PC-3 (cell line): ENCODE data around the gene RANBP3. TPM values are rescaled to one million over a fixed set of nuclear protein-coding genes. Genes with fewer than 3 reads are reported as not detected.

Experiments
- ATAC-seq: fragments of 200-7000 bp; cut with Tn5 transposase; 2 replicates; pipeline ENCODE4 v1.9.1; 2020; ENCODE audit warnings: mild to moderate bottlenecking, moderate library complexity
- BruUV-seq: library from RNA; stranded (reverse); fragments of 400-500 nt; replicated peaks from 2 replicates; lab custom pipeline; 2021; lab: Mats Ljungman, UMichigan
- CTCF ChIA-PET: fragments of 300-600 bp; sonication (Branson Sonifier 250); formaldehyde crosslinking; loops from one replicate; lab custom pipeline; 2022; ENCODE audit warnings: antibody characterized with exemption; lab: Charles Lee
- POLR2A ChIA-PET: fragments of 300-600 bp; sonication (Branson Sonifier 250); formaldehyde crosslinking; loops from one replicate; lab custom pipeline; 2022; ENCODE audit warnings: antibody characterized with exemption; ENCODE audit not compliant: unreplicated experiment; lab: Charles Lee
- DNase-seq: peaks from one replicate; pipeline ENCODE4 v3.0.0-alpha.2; 2015
- H2AFZ ChIP-seq: fragments of 300-600 bp; sonication (generic); 2 replicates; pipeline ENCODE4 v1.6.0; 2016; ENCODE audit warnings: antibody characterized with exemption, low read length
- H3F3A ChIP-seq: fragments of 300-600 bp; sonication (generic); one replicate; pipeline ENCODE4 v1.6.0; 2017; ENCODE audit warnings: antibody characterized with exemption, low read length, control low read depth, mild to moderate bottlenecking; ENCODE audit not compliant: unreplicated experiment
- H3K27ac ChIP-seq: fragments of 300-600 bp; sonication (generic); 2 replicates; pipeline ENCODE4 v1.5.1; 2016; ENCODE audit warnings: mild to moderate bottlenecking, low read length
- H3K27me3 ChIP-seq: fragments of 300-600 bp; sonication (generic); 2 replicates; pipeline ENCODE4 v1.6.1; 2016; ENCODE audit warnings: low read length, mixed read lengths
- H3K36me3 ChIP-seq: fragments of 300-600 bp; sonication (generic); 2 replicates; pipeline ENCODE4 v1.6.1; 2016; ENCODE audit warnings: low read depth, mixed run types, low read length, mixed read lengths
- H3K4me1 ChIP-seq: fragments of 300-600 bp; sonication (generic); 2 replicates; pipeline ENCODE4 v1.5.1; 2016; ENCODE audit warnings: low read length; ENCODE audit not compliant: insufficient read depth
- H3K4me2 ChIP-seq: fragments of 300-600 bp; sonication (generic); 2 replicates; pipeline ENCODE4 v1.6.0; 2016; ENCODE audit warnings: low read length
- H3K4me3 ChIP-seq: fragments of 300-600 bp; sonication (generic); 2 replicates; pipeline ENCODE4 v1.5.1; 2016; ENCODE audit warnings: mild to moderate bottlenecking, low read length, mixed read lengths
- H3K79me2 ChIP-seq: fragments of 300-600 bp; sonication (generic); 2 replicates; pipeline ENCODE4 v1.6.1; 2017; ENCODE audit warnings: low read length, mixed read lengths
- H3K9ac ChIP-seq: fragments of 300-600 bp; sonication (generic); 2 replicates; pipeline ENCODE4 v1.6.0; 2016; ENCODE audit warnings: mild to moderate bottlenecking, low read length
- H3K9me2 ChIP-seq: fragments of 300-600 bp; sonication (generic); replicated peaks from 2 replicates; pipeline ENCODE4 v1.6.1; 2016; ENCODE audit warnings: mixed run types, low read length, mixed read lengths
- H3K9me3 ChIP-seq: fragments of 300-600 bp; sonication (generic); 2 replicates; pipeline ENCODE4 v1.6.1; 2016; ENCODE audit warnings: low read length, mixed read lengths
- H4K20me1 ChIP-seq: fragments of 300-600 bp; sonication (generic); 2 replicates; pipeline ENCODE4 v1.6.1; 2016; ENCODE audit warnings: low read length, mixed read lengths
- CTCF ChIP-seq: fragments of 300-600 bp; sonication (generic); conservative IDR thresholded peaks from 2 replicates; pipeline ENCODE4 v1.5.1; 2017; ENCODE audit warnings: antibody characterized with exemption, low read depth, mild to moderate bottlenecking, low read length
- EZH2 ChIP-seq: fragments of 300-600 bp; sonication (generic); IDR thresholded peaks from one replicate; pipeline ENCODE4 v1.6.1; 2017; ENCODE audit warnings: antibody characterized with exemption, mild to moderate bottlenecking, low read length; ENCODE audit not compliant: unreplicated experiment
- EZH2phosphoT487 ChIP-seq: fragments of 300-600 bp; sonication (generic); IDR thresholded peaks from 2 replicates; pipeline ENCODE4 v1.6.1; 2018; ENCODE audit warnings: mild to moderate bottlenecking, antibody characterized with exemption, low read length, borderline replicate concordance
- intact Hi-C: fragments of 100-400 bp; cut with micrococcal nuclease; formaldehyde crosslinking; loops from 2 replicates; pipeline ENCODE4 v1.9.0; 2023
- total RNA-seq: library from RNA; depleted of rRNA; stranded (reverse); fragments of >200 nt; gene quantifications from 2 replicates; pipeline ENCODE4 v1.2.3, GENCODE V29; 2014

The RANBP3 gene
- total RNA-seq, 1 experiment from 2014 or later = 114 TPM

GRCh38 chr19:5908773-5909442, 69.0 kb downstream of the RANBP3 start:
- BruUV-seq = no TSS peak
- Histone ChIP-seq H3K36me3 (peaks cover 3% of the 10 kb centered on the region), H3K4me1 (peaks cover 8% of the 10 kb centered on the region), H3F3A (no peaks in the 10 kb centered on the region), H2AFZ (no peak overlapping the region), H3K9me3 (no peaks in the 10 kb centered on the region), H3K27ac (no peak overlapping the region), H3K4me3 (no peak overlapping the region), H3K9me2 (no peaks in the 10 kb centered on the region), H3K9ac (no peak overlapping the region), H3K79me2 (0 out of 2 replicates have a peak, but pooled peaks cover 3% of the 10 kb centered on the region), H3K4me2 (no peak overlapping the region), H3K27me3 (no peaks in the 10 kb centered on the region), H4K20me1 (no peaks in the 10 kb centered on the region)
- ChIA-PET POLR2A (no interaction called here), CTCF (no interaction called here)
- intact Hi-C loops = no loop called here
- no peak for TF ChIP-seq EZH2phosphoT487
- TF ChIP-seq EZH2 = no peak
- no peak for TF ChIP-seq CTCF
- ATAC-seq (no peak), DNase-seq (no peak)

GRCh38 chr19:5907241-5907640, 70.7 kb downstream of the RANBP3 start:
- no peak overlapping the region for H2AFZ ChIP-seq
- no peak overlapping the region for H3K4me3 ChIP-seq
- CTCF ChIA-PET = no interaction called here
- H3K79me2 ChIP-seq = peaks cover 16% of the 10 kb centered on the region
- peaks cover 7% of the 10 kb centered on the region for H3K4me1 ChIP-seq
- no peaks in the 10 kb centered on the region for H3F3A ChIP-seq
- H3K27ac ChIP-seq = no peak overlapping the region
- no peaks in the 10 kb centered on the region for H3K9me2 ChIP-seq
- no peaks in the 10 kb centered on the region for H3K9me3 ChIP-seq
- no peaks in the 10 kb centered on the region for H3K27me3 ChIP-seq
- H4K20me1 ChIP-seq = 0 out of 2 replicates have a peak, but pooled peaks cover 5% of the 10 kb centered on the region
- H3K9ac ChIP-seq = no peak overlapping the region
- no peak for DNase-seq
- no peak overlapping the region for H3K4me2 ChIP-seq
- no peak for ATAC-seq
- TF ChIP-seq EZH2phosphoT487 = no peak
- TF ChIP-seq CTCF = no peak
- no peak for TF ChIP-seq EZH2
- no TSS peak for BruUV-seq
- POLR2A ChIA-PET = no interaction called here
- intact Hi-C loops = no loop called here
- peaks cover 3% of the 10 kb centered on the region for H3K36me3 ChIP-seq

- 0 out of 2 replicates have a peak overlapping the region, but pooled peaks have one; percentile 5 for H3K27ac ChIP-seq
- ATAC-seq = no peak
- H3K4me1 ChIP-seq = peaks cover 9% of the 10 kb centered on the region
- TF ChIP-seq EZH2 (no peak), CTCF (no peak), EZH2phosphoT487 (no peak)
- H3K27me3 ChIP-seq = no peaks in the 10 kb centered on the region
- H3K4me3 ChIP-seq = peak overlapping the region; percentile 88
- H4K20me1 ChIP-seq = peaks cover 13% of the 10 kb centered on the region
- ChIA-PET CTCF (interaction anchor here (2.6 kb wide), 1 partner anchor 101 kb away, joined by 27 read pairs; no protein-coding TSS in a partner anchor), POLR2A (no interaction called here)
- no peaks in the 10 kb centered on the region for H3K9me3 ChIP-seq
- H3K9ac ChIP-seq = peak overlapping the region; percentile 77
- H3K79me2 ChIP-seq = peaks cover 36% of the 10 kb centered on the region
- BruUV-seq = TSS peak; percentile 47
- intact Hi-C loops = loop anchor here (2.0 kb wide), 1 partner anchor 74 kb away; the partner anchor contains the start of gene RANBP3
- peak overlapping the region; percentile 79 for H2AFZ ChIP-seq
- H3K36me3 ChIP-seq = peaks cover 11% of the 10 kb centered on the region
- H3F3A ChIP-seq = no peaks in the 10 kb centered on the region
- no peak for DNase-seq
- H3K9me2 ChIP-seq = no peaks in the 10 kb centered on the region
- H3K4me2 ChIP-seq = peak overlapping the region; percentile 96
Observed at GRCh38 chr19:5905114-5905778, 72.7 kb downstream of the RANBP3 start.
